GM12872 (cell line): Measurements from ENCODE around the gene PRELID2.

Experiments
- TF ChIP-seq, protein P1 (sequence below): IDR thresholded peaks from 3 replicates; pipeline ENCODE4 v1.5.1; 2011; ENCODE audit warnings: low read depth, mild to moderate bottlenecking, low read length, moderate library complexity; ENCODE audit not compliant: insufficient read depth

The PRELID2 gene

DNA sequence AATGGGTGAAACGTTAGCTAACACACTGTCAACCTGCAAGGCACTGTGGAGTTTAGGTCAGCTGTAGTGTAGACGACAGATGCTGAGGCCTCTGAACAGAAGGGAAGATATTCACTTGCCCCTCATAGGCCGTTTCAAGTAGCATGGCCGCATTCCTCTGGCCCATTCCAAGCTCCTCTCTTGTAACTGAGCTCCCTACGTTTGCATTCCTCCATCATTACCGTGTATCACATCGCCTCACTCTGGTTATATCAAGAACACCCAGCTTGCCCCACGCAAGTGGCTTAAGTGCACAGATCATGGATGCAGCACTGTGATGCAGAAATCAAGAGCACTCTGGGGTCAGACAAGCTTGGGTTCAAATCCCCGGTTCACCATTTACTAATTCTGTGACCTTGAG lies 43.3 kb downstream of the PRELID2 start:
- TF ChIP-seq, protein P1, sequence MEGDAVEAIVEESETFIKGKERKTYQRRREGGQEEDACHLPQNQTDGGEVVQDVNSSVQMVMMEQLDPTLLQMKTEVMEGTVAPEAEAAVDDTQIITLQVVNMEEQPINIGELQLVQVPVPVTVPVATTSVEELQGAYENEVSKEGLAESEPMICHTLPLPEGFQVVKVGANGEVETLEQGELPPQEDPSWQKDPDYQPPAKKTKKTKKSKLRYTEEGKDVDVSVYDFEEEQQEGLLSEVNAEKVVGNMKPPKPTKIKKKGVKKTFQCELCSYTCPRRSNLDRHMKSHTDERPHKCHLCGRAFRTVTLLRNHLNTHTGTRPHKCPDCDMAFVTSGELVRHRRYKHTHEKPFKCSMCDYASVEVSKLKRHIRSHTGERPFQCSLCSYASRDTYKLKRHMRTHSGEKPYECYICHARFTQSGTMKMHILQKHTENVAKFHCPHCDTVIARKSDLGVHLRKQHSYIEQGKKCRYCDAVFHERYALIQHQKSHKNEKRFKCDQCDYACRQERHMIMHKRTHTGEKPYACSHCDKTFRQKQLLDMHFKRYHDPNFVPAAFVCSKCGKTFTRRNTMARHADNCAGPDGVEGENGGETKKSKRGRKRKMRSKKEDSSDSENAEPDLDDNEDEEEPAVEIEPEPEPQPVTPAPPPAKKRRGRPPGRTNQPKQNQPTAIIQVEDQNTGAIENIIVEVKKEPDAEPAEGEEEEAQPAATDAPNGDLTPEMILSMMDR = no peak

DNA sequence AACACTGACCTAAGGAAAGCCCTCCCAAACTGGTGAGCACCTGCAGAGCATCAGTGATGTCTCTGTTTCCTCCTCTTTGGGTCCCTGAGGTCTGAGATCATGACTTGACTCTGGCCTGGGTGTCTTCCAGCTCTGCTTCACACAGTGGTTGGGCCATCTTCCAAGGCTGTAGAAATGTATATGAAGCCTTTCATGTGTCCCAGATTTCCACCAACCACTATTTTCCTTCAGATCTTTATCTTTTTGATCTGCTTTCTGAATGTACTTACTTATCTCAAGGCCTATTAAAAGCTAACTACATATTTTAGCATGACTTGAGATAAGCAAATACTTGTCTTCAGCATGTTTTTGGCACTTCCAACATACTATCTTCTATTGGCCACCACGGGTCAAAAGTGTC lies 47.1 kb downstream of the PRELID2 start:
- TF ChIP-seq, protein P1 = no peak

DNA sequence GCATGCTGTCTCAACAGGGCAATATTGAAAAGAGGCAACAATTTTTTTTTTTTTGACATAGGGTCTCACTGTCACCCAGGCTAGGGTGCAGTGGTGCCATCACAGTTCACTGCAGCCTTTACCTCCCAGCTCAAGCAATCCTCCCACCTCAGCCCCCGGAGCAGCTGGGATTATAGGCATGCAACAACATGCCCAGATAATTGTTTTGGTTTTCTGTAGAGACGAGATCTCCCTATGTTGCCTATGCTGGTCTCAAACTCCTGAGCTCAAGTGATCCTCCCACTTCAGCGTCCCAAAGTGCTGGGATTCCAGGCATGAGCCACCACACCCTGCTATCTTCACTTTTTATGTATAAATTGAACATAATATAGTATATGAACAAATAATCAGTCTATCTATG lies 47.6 kb downstream of the PRELID2 start:
- TF ChIP-seq, protein P1 = no peak

DNA sequence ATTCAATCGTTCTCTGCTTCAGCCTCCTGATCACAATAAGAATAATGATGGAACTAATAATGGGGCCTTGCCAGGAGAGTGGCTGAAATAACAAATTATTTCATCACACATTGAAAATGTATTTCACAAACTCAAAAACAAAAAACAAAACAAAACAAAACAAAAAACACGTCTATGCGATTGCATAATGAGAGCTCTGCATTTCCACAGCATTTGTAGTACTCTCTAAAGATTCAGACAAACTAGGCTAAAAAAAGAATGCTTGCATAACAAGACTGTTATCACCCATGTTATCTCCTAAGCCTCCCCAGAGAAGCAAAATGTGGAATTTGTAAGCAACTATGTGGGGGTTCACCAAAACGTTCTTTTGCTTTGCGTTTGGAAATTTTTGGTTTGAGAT lies 48.1 kb downstream of the PRELID2 start:
- TF ChIP-seq, protein P1 = no peak

DNA sequence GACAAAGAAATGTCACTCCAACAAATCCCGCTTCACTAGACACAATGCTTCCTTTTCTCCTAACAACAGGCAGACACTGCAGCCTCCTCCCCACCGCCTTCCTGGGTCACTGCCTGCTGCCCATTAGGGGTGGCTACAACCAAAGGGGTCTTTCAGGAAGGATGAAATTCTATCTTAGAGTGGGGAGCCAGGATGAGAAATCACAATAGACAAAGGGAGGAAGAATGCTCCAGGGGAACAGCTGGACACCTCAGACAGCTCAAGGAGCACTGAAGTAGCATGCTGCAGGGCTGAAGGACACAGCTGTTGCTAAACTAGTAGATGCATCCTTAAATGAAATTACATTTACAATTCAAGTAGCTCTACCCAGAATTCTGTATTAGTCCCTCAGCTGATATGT lies 54.2 kb downstream of the PRELID2 start:
- TF ChIP-seq, protein P1 = no peak

DNA sequence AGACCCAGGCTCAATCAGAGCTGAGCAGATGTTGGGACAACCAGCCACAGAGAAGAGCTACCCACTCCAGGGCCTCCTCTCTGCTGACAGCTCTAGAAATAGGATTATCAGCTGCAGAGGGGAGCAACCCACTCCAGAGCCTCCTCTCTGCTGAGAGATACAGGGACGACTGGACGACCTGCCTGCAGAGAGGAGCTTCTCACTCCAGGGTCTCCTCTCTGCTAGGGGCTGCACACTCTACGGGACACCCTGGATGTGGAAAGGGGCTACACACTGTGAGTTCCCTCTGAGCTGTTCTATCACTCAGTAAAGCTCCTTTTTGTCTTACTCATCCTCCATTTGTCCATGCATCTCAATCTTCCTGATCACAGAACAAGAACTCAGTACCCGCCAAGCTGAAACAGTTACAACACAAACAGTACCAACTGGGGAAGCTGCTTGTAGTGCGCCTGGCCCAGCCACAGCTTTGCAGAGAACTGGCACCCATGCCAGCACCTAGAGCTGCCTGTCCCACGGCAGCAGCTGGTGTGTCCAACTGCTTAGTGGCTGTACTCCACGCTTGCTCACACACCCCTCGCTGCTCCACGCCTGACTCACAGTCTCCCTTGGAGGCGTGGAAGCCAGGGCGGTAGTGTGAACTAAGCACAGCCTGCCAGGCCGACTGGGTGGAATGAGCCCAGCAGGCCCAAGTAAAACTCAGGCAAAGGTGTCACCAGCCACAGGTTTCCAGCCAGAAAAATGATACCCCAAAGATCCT lies 56.8 kb downstream of the PRELID2 start:
- TF ChIP-seq, protein P1 = no peak

DNA sequence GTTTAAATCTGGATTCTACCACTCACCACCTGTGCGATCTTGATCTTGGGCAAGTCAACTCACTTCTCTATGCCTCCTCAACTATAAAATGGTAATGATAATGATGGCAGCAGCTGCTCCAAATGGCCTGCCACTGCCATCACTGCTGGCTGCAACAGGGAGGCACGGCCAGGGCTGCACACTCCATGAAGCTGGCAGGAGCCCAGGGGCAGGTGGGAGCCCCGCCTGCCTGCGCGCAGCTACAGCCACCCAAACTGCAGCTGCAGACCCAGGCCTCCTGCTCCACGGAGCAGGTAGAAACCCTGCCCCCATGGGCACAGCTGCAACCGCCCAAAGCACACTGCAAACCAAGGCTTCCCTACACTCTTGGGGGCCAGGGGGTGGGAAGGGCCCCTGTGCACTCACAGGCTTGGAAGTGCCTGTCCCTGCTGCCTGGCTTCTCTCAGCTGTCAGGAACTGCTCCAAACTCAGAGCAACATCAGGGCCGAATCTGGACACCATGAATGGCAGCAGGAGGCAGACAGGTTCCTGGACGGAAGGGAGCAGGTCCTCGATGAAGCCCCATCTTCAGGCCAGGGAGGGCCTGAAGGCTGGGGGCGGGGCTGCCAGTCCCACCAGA lies 57.6 kb downstream of the PRELID2 start:
- TF ChIP-seq, protein P1 = no peak
